GM12864 (cell line): Measurements from ENCODE around the gene CDH23.

Source experiments
- DNase-seq: peaks from one replicate; pipeline ENCODE4 v3.0.0-alpha.2; 2011; ENCODE audit warnings: low read depth
- H3K4me3 ChIP-seq: 2 replicates; pipeline ENCODE4 v1.5.1; 2011; ENCODE audit warnings: mild to moderate bottlenecking, low read depth, low read length, control low read depth
- CTCF ChIP-seq: IDR thresholded peaks from 2 replicates; pipeline ENCODE4 v1.5.1; 2011; ENCODE audit warnings: low read depth, mild to moderate bottlenecking, moderate library complexity, low read length, control low read depth, inconsistent platforms; ENCODE audit errors: missing control alignments

The CDH23 gene

GRCh38 chr10:71615538-71616329 lies 219.0 kb downstream of the CDH23 start:
- no peak for DNase-seq
- TF ChIP-seq CTCF: no peak
- no peak overlapping the region for H3K4me3 ChIP-seq

GRCh38 chr10:71616817-71617654 lies 220.3 kb downstream of the CDH23 start:
- DNase-seq: no peak
- TF ChIP-seq CTCF: no peak
- no peak overlapping the region for H3K4me3 ChIP-seq

- DNase-seq: no peak
- no peak overlapping the region for H3K4me3 ChIP-seq
- TF ChIP-seq CTCF: no peak
Observed at GRCh38 chr10:71618176-71618575, 221.5 kb downstream of the CDH23 start.

GRCh38 chr10:71618598-71618997 lies 221.9 kb downstream of the CDH23 start:
- no peak for TF ChIP-seq CTCF
- no peak for DNase-seq
- H3K4me3 ChIP-seq: no peak overlapping the region

- no peak for TF ChIP-seq CTCF
- no peak for DNase-seq
- H3K4me3 ChIP-seq: no peak overlapping the region
Observed at GRCh38 chr10:71620642-71621041, 223.9 kb downstream of the CDH23 start.

GRCh38 chr10:71621231-71622153 lies 224.8 kb downstream of the CDH23 start:
- no peak for DNase-seq
- H3K4me3 ChIP-seq: no peak overlapping the region
- no peak for TF ChIP-seq CTCF
